HepG2 (cell line): ENCODE measurements around the gene DALRD3. TPM values are rescaled to one million over a fixed set of nuclear protein-coding genes. Genes with fewer than 3 reads are reported as not detected.

Experiments used
- ATAC-seq: fragments of 200-7000 bp; cut with Tn5 transposase; 3 replicates; pipeline ENCODE4 v1.9.1; 2020; ENCODE audit warnings: mild to moderate bottlenecking, moderate library complexity
- BruUV-seq: library from RNA; stranded (reverse); fragments of 400-500 nt; replicated peaks from 2 replicates; lab custom pipeline; 2021; lab: Mats Ljungman, UMichigan
- CTCF ChIA-PET: fragments of 300-600 bp; formaldehyde crosslinking; extraction: SDS; loops from one replicate; lab custom pipeline; 2021; ENCODE audit warnings: low total read pairs, inconsistent platforms, low intra/inter-chr PET ratio; lab: Yijun Ruan, JAX
- POLR2A ChIA-PET: fragments of 350-600 bp; sonication (Branson Sonifier 250); formaldehyde crosslinking; loops from one replicate; lab custom pipeline; 2020; ENCODE audit warnings: antibody characterized with exemption, inconsistent platforms; lab: Yijun Ruan, JAX
- DNase-seq: peaks from one replicate; pipeline ENCODE4 v3.0.0-alpha.2; 2015; ENCODE audit warnings: low spot score
- FAIRE-seq: peaks from 3 replicates; lab custom pipeline; 2011; peaks lifted over from hg19 to GRCh38; lab: Jason Lieb, UNC
- H2AFZ ChIP-seq: one replicate; pipeline ENCODE4 v1.6.1; 2011; ENCODE audit warnings: low read length, inconsistent platforms
- H3K27ac ChIP-seq: fragments of 300-600 bp; 3 replicates; pipeline ENCODE4 v1.8.0; 2011; ENCODE audit warnings: mixed run types, mild to moderate bottlenecking, mixed read lengths, low read length, inconsistent platforms; ENCODE audit not compliant: insufficient read depth; ENCODE audit errors: extremely low read length
- H3K27me3 ChIP-seq, 2 experiments: fragments of 200-600 bp in 1 of 2; 2 replicates in 1 of 2; 3 replicates in 1 of 2; pipeline versions ENCODE4 v1.6.0 to v1.8.0; 2011; ENCODE audit warnings: low read length in 2 of 2, mild to moderate bottlenecking in 2 of 2, moderate library complexity in 2 of 2, inconsistent platforms in 1 of 2; ENCODE audit not compliant: insufficient read depth in 2 of 2, control insufficient read depth in 1 of 2
- H3K36me3 ChIP-seq, 2 experiments: fragments of 200-600 bp in 1 of 2; replicated peaks in 1 of 2; 2 replicates in 1 of 2; 3 replicates in 1 of 2; pipeline versions ENCODE4 v1.5.1 to v1.8.0; 2011; ENCODE audit warnings: low read length in 2 of 2, inconsistent platforms in 1 of 2; ENCODE audit not compliant: insufficient read depth in 2 of 2, control insufficient read depth in 1 of 2
- H3K4me1 ChIP-seq: 2 replicates; pipeline ENCODE4 v1.5.1; 2012; ENCODE audit warnings: low read length, inconsistent platforms; ENCODE audit not compliant: insufficient read depth
- H3K4me2 ChIP-seq: 2 replicates; pipeline ENCODE4 v1.6.0; 2011; ENCODE audit warnings: low read depth, low read length, inconsistent platforms
- H3K4me3 ChIP-seq, 3 experiments: fragments of 200-600 bp in 1 of 3; sonication (generic), shearing (Covaris generic) in 1 of 3; replicated peaks in 1 of 3; 2 replicates each; pipeline ENCODE4 v1.5.1; 2011 to 2016; ENCODE audit warnings: low read length in 3 of 3, inconsistent platforms in 2 of 3, low read depth in 2 of 3, mild to moderate bottlenecking in 2 of 3, control low read depth in 1 of 3, mixed read lengths in 1 of 3; ENCODE audit not compliant: insufficient read depth in 1 of 3
- H3K79me2 ChIP-seq: one replicate; pipeline ENCODE4 v1.6.1; 2011; ENCODE audit warnings: low read length, inconsistent platforms; ENCODE audit not compliant: insufficient read depth
- H3K9ac ChIP-seq: 2 replicates; pipeline ENCODE4 v1.6.0; 2011; ENCODE audit warnings: mild to moderate bottlenecking, low read depth, low read length, inconsistent platforms; ENCODE audit not compliant: insufficient read depth
- H3K9me3 ChIP-seq: 2 replicates; pipeline ENCODE4 v1.5.1; 2012; ENCODE audit warnings: mild to moderate bottlenecking, low read length
- H4K20me1 ChIP-seq: 2 replicates; pipeline ENCODE4 v1.6.0; 2011; ENCODE audit warnings: inconsistent platforms, mild to moderate bottlenecking, low read length, moderate library complexity; ENCODE audit not compliant: insufficient read depth
- CCAR2 ChIP-seq: fragments of 200-400 bp; formaldehyde crosslinking; optimal IDR thresholded peaks from 2 replicates; pipeline ENCODE3; 2018; ENCODE audit warnings: low read depth, mild to moderate bottlenecking, low read length, moderate library complexity
- HOXA3 ChIP-seq: sonication (generic); formaldehyde crosslinking; IDR thresholded peaks from 2 replicates; pipeline ENCODE4 v1.5.0; 2020; ENCODE audit warnings: missing genetic modification reagents
- IKZF4 ChIP-seq: sonication (generic); formaldehyde crosslinking; IDR thresholded peaks from 2 replicates; pipeline ENCODE4 v1.5.1; 2020; ENCODE audit warnings: borderline replicate concordance, mild to moderate bottlenecking, low read depth, missing genetic modification reagents; ENCODE audit errors: not compliant biosample characterization
- IRX3 ChIP-seq: sonication (generic); formaldehyde crosslinking; IDR thresholded peaks from 2 replicates; pipeline ENCODE4 v1.8.1; 2023; ENCODE audit warnings: mild to moderate bottlenecking, low read depth, missing genetic modification reagents, borderline replicate concordance
- KLF9 ChIP-seq: IDR thresholded peaks from 2 replicates; pipeline ENCODE4 v1.6.1; 2016; ENCODE audit warnings: low read depth
- MEIS2 ChIP-seq: sonication (generic); formaldehyde crosslinking; IDR thresholded peaks from 2 replicates; pipeline ENCODE4 v1.9.0; 2021; ENCODE audit warnings: mild to moderate bottlenecking, missing genetic modification reagents
- NFIB ChIP-seq: sonication (generic); formaldehyde crosslinking; IDR thresholded peaks from 2 replicates; pipeline ENCODE4 v1.9.0; 2021; ENCODE audit warnings: missing genetic modification reagents, mild to moderate bottlenecking, borderline replicate concordance
- REXO4 ChIP-seq: sonication (generic); formaldehyde crosslinking; IDR thresholded peaks from 2 replicates; pipeline ENCODE4 v1.8.0; 2022; ENCODE audit warnings: missing genetic modification reagents, mild to moderate bottlenecking, borderline replicate concordance
- SALL1 ChIP-seq: sonication (generic); formaldehyde crosslinking; IDR thresholded peaks from 2 replicates; pipeline ENCODE4 v1.8.0; 2022; ENCODE audit warnings: mild to moderate bottlenecking, missing genetic modification reagents
- ZNF230 ChIP-seq: sonication (generic); formaldehyde crosslinking; IDR thresholded peaks from 2 replicates; pipeline ENCODE4 v1.4.0; 2020; ENCODE audit warnings: mild to moderate bottlenecking, missing genetic modification reagents
- ZNF232 ChIP-seq: sonication (generic); formaldehyde crosslinking; IDR thresholded peaks from 2 replicates; pipeline ENCODE4 v1.4.0; 2020; ENCODE audit warnings: missing genetic modification reagents, borderline replicate concordance
- WGBS: methylation state at CpG from one replicate; pipeline ENCODE4 v1.1.6; 2017; ENCODE audit warnings: low lambda C conversion rate; 5-methylcytosine and 5-hydroxymethylcytosine counted together
- in situ Hi-C: cut with HindIII; loops from 2 replicates; pipeline ENCODE4 v1.10.0; 2017; ENCODE audit warnings: low pct_unique_long_range_greater_than_20kb; ENCODE audit not compliant: extremely low pct_ligation_motif_present
- intact Hi-C: fragments of 100-400 bp; cut with micrococcal nuclease; formaldehyde crosslinking; loops from one replicate; pipeline ENCODE4 v1.10.0; 2022; ENCODE audit not compliant: unreplicated experiment
- polyA plus RNA-seq, 8 experiments: library from polyadenylated mRNA; depleted of rRNA in 3 of 8; stranded (reverse) in 7 of 8; unstranded in 1 of 8; fragments of >200 nt; fragmentation: Illumina TruSeq in 4 of 8; extraction: Trizol in 4 of 8; gene quantifications; 2 replicates each; pipeline versions ENCODE4 v1.2.1 to v1.2.3, GENCODE V29; 2011 to 2016; ENCODE audit warnings: low read depth in 4 of 8, missing spikeins in 1 of 8, mixed read lengths in 1 of 8; ENCODE audit not compliant: insufficient read depth in 1 of 8
- total RNA-seq, 5 experiments: library from RNA; depleted of rRNA; stranded (reverse); fragments of >200 nt; fragmentation: Illumina TruSeq; extraction: Trizol; gene quantifications; 2 replicates each; pipeline ENCODE4 v1.2.3, GENCODE V29; 2016; ENCODE audit warnings: low read depth in 1 of 5
- TF ChIP-seq, protein P1 (sequence below), 2 experiments: sonication (generic) in 1 of 2; formaldehyde crosslinking in 1 of 2; IDR thresholded peaks; 2 replicates each; pipeline versions ENCODE4 v1.6.1 to v1.9.0; 2014 to 2022; ENCODE audit warnings: antibody characterized with exemption in 1 of 2, borderline replicate concordance in 1 of 2, inconsistent platforms in 1 of 2, low read depth in 1 of 2, missing genetic modification reagents in 1 of 2

Gene DALRD3
- total and polyA plus RNA-seq, 2 of the 13 experiments (the other 11 are each of a cell fraction or from before 2014, with no cell fraction given) = 19.9 to 36.5 TPM

DNA sequence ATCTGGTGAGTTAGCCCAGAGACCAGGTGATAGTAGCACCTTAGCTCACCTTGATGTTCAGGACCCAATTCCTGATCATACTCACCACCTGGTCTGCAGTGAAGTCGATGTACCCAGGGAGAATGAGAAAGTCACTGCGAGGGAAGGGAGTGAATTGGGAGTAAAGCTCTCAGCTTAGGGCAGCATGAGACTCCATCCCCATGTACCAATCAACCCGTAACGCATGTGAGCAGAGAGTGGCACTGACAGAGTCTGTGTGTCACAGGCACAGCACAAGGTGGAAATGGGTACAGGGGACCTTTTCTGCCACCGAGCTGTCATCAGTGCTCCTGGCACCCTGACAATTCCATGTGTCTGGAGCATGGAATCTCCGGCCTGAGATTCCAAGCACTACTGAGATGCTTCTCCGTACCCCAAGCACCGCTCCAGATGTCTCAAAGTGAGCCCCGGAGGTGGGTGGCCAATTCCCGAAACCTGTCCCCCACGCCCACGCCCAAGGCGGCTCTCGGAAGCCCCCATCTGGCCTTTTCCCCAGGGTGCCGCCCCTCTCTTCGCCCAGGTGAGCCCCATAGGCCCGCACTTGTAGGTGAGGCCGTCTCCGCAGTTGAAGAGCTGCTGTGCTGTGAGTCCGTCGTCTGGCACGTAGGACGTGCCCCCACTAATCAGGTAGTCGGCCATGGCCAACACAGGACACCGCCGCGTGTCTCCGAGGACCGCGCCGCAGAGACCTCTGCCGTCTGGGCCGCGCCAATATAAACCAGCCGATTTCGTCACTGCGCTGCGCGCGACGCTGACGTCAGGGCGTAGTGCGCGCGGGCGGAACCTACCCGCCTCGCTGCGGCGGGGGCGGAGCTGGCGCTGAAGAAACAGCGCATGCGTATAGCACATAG lies 10.5 kb upstream of the DALRD3 start, which contains the start of gene IMPDH2:
Gene IMPDH2 (minus strand): TSS at position 726 of the 890 bp plus-strand sequence. CDS start 48 bp downstream, at position 678.
- Histone ChIP-seq H2AFZ (no peak within 1 kb of the TSS), H3K4me1 (peaks cover 43% of the 10 kb centered on the region), H3K9ac (peak within 1 kb of the TSS; percentile 83), H3K4me3 (peak within 1 kb of the TSS; percentile 56 to 78 (median 73)), H3K36me3 (peaks cover 28 to 63% of the 10 kb centered on the region in 2 experiments), H3K27me3 (no peaks in the 10 kb centered on the region), H3K4me2 (peak within 1 kb of the TSS; percentile 90), H3K9me3 (no peaks in the 10 kb centered on the region), H3K27ac (peak within 1 kb of the TSS; percentile 63), H4K20me1 (no peaks in the 10 kb centered on the region), H3K79me2 (peaks cover 13% of the 10 kb centered on the region)
- POLR2A ChIA-PET = interaction anchor here (0.6 to 2.3 kb wide), 31 partner anchors 8 to 465 kb away, joined by 3 to 40 read pairs (median 5); partner anchors contain the start of genes ARIH2, DALRD3, IP6K2 and KLHDC8B
- in situ Hi-C loops = no loop called here
- CTCF ChIA-PET = no interaction called here
- WGBS = 7% methylated on average over 9 of the region's 55 CpGs
- ATAC-seq (peak; percentile 86), FAIRE-seq (peak; percentile 85), DNase-seq (peak; percentile 82)
- intact Hi-C loops = no loop called here
- TSS peak; percentile 64 for BruUV-seq
- peak; percentile 81 for TF ChIP-seq IKZF4
- TF ChIP-seq IRX3 = peak; percentile 74; the same call in 1 of the 2 replicates
- peak; percentile 84 for TF ChIP-seq ZNF230 (CRISPR knock-in tag)
- TF ChIP-seq MEIS2 (CRISPR knock-in tag) = peak; percentile 63
- no peak for TF ChIP-seq CCAR2
- 0 out of 2 replicates have a peak, but pooled peaks have one; percentile 73 for TF ChIP-seq NFIB (CRISPR knock-in tag)
- TF ChIP-seq KLF9 (CRISPR knock-in tag) = no peak
- peak; percentile 89 for TF ChIP-seq SALL1 (CRISPR knock-in tag)
- no peak for TF ChIP-seq REXO4 (CRISPR knock-in tag)
- peak; percentile 98 for TF ChIP-seq HOXA3 (CRISPR knock-in tag)
- TF ChIP-seq ZNF232 (CRISPR knock-in tag) = peak; percentile 87; the same call in 1 of the 2 replicates
- TF ChIP-seq, protein P1, sequence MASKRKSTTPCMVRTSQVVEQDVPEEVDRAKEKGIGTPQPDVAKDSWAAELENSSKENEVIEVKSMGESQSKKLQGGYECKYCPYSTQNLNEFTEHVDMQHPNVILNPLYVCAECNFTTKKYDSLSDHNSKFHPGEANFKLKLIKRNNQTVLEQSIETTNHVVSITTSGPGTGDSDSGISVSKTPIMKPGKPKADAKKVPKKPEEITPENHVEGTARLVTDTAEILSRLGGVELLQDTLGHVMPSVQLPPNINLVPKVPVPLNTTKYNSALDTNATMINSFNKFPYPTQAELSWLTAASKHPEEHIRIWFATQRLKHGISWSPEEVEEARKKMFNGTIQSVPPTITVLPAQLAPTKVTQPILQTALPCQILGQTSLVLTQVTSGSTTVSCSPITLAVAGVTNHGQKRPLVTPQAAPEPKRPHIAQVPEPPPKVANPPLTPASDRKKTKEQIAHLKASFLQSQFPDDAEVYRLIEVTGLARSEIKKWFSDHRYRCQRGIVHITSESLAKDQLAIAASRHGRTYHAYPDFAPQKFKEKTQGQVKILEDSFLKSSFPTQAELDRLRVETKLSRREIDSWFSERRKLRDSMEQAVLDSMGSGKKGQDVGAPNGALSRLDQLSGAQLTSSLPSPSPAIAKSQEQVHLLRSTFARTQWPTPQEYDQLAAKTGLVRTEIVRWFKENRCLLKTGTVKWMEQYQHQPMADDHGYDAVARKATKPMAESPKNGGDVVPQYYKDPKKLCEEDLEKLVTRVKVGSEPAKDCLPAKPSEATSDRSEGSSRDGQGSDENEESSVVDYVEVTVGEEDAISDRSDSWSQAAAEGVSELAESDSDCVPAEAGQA (IDR thresholded peaks at IDR 0.05; ENCODE audit: low read depth) = peak; percentile 94
- TF ChIP-seq, protein P1 (CRISPR knock-in tag; IDR thresholded peaks at IDR 0.05; ENCODE audit: borderline replicate concordance) = no peak
